ENCODE measurements around the gene ICAM4.

DNA sequence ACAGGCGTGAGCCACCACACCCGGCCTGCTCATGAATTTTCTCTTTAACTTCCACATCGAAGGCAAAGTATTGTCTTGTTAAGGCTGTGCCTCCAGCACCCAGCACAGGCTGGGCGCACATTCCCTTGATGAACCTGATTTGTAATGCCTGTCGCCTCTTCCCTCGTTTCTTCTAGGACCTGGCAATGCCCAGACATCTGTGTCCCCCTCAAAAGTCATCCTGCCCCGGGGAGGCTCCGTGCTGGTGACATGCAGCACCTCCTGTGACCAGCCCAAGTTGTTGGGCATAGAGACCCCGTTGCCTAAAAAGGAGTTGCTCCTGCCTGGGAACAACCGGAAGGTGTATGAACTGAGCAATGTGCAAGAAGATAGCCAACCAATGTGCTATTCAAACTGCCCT is 12.2 kb upstream of the ICAM4 start:
- TF ChIP-seq, protein P1, sequence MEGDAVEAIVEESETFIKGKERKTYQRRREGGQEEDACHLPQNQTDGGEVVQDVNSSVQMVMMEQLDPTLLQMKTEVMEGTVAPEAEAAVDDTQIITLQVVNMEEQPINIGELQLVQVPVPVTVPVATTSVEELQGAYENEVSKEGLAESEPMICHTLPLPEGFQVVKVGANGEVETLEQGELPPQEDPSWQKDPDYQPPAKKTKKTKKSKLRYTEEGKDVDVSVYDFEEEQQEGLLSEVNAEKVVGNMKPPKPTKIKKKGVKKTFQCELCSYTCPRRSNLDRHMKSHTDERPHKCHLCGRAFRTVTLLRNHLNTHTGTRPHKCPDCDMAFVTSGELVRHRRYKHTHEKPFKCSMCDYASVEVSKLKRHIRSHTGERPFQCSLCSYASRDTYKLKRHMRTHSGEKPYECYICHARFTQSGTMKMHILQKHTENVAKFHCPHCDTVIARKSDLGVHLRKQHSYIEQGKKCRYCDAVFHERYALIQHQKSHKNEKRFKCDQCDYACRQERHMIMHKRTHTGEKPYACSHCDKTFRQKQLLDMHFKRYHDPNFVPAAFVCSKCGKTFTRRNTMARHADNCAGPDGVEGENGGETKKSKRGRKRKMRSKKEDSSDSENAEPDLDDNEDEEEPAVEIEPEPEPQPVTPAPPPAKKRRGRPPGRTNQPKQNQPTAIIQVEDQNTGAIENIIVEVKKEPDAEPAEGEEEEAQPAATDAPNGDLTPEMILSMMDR (IDR thresholded peaks at IDR 0.05) = no peak
- TF ChIP-seq SIN3A (IDR thresholded peaks at IDR 0.05; ENCODE audit: borderline replicate concordance, low read depth, low read length) = no peak
